Measurements from ENCODE around the gene KCNJ15. TPM values are rescaled to one million over a fixed set of nuclear protein-coding genes. Genes with fewer than 3 reads are reported as not detected.

Gene KCNJ15
- total RNA-seq, 4 donors from 2014 or later = 0.14 to 0.16 TPM; not detected in 2

DNA sequence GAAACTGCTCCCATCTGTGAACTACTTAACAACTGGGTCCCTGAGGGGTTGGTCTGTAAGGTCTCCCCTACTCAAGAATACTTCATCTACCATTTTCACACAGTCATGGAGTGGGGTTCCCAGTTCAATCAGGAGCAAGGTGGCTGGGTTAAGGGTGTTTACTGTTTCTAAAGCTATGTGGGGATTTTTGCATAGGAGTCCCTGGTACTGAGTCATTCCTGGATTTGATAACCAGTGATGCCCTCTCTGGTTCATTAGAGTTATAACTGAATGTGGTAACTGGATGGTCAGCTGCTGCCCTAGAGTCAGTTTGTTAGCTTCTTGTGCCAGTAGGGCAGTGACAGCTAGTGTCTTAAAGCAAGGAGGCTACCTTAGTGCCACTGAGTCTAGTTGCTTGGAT is 29.4 kb upstream of the KCNJ15 start:
- Histone ChIP-seq H3K4me1 (no peaks in the 10 kb centered on the region), H3K9me3 (peaks cover 38 to 51% of the 10 kb centered on the region in 2 donors), H3K27me3 (no peaks in the 10 kb centered on the region), H3K36me3 (no peaks in the 10 kb centered on the region), H3K27ac (no peak overlapping the region), H3K4me3 (no peak overlapping the region)
- TF ChIP-seq EP300 (IDR thresholded peaks at IDR 0.05; ENCODE audit: low read depth) = no peak
- in situ Hi-C loops (cut with MboI; ENCODE audit: low pct_ligation_motif_present in 1 of 4, low pct_unique_long_range_greater_than_20kb in 1 of 4, low sequenced_read_pairs in 3 of 4) = no loop called here
- intact Hi-C loops (cut with DNase I; ENCODE audit: low total_unique reads) = no loop called here
- no peak for DNase-seq

DNA sequence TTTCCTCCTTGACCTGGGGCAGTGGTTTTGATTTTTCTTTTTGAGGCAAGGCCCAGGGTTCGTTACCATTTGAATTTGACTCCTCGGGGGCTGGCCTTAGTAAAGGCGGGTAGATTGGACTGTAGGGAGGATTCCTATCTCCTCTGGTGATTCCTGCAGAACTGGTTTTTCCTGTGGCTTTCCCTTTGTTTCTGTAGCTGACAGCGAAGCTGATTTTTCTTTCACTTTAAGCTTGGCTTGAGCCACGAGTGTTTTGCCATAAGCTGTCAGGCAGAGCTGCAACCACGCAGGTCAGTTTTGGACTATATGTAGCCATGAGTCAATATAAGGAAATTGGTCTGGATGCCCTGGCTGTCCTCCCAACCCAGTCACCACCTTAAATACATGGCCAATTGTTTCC is 28.7 kb upstream of the KCNJ15 start:
- Histone ChIP-seq H3K36me3 (no peaks in the 10 kb centered on the region), H3K9me3 (peaks cover 35 to 48% of the 10 kb centered on the region in 2 donors), H3K27ac (no peak overlapping the region), H3K27me3 (no peaks in the 10 kb centered on the region), H3K4me3 (no peak overlapping the region), H3K4me1 (no peaks in the 10 kb centered on the region)
- TF ChIP-seq POLR2A (IDR thresholded peaks at IDR 0.05) (no peak), EP300 (IDR thresholded peaks at IDR 0.05; ENCODE audit: low read depth) (no peak), POLR2AphosphoS5 (IDR thresholded peaks at IDR 0.05) (no peak)
- TF ChIP-seq, protein P1, sequence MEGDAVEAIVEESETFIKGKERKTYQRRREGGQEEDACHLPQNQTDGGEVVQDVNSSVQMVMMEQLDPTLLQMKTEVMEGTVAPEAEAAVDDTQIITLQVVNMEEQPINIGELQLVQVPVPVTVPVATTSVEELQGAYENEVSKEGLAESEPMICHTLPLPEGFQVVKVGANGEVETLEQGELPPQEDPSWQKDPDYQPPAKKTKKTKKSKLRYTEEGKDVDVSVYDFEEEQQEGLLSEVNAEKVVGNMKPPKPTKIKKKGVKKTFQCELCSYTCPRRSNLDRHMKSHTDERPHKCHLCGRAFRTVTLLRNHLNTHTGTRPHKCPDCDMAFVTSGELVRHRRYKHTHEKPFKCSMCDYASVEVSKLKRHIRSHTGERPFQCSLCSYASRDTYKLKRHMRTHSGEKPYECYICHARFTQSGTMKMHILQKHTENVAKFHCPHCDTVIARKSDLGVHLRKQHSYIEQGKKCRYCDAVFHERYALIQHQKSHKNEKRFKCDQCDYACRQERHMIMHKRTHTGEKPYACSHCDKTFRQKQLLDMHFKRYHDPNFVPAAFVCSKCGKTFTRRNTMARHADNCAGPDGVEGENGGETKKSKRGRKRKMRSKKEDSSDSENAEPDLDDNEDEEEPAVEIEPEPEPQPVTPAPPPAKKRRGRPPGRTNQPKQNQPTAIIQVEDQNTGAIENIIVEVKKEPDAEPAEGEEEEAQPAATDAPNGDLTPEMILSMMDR (IDR thresholded peaks at IDR 0.05) = no peak
- DNase-seq = no peak
- in situ Hi-C loops (cut with MboI; ENCODE audit: low pct_ligation_motif_present in 1 of 4, low pct_unique_long_range_greater_than_20kb in 1 of 4, low sequenced_read_pairs in 3 of 4) = no loop called here
- 43% methylated on average over 6 of the region's 6 CpGs; no CpG with 5 or more reads in 1 of the 2 donors for WGBS, 2 donors (ENCODE audit: low coverage in 1 of 2)
- intact Hi-C loops (cut with DNase I; ENCODE audit: low total_unique reads) = no loop called here

DNA sequence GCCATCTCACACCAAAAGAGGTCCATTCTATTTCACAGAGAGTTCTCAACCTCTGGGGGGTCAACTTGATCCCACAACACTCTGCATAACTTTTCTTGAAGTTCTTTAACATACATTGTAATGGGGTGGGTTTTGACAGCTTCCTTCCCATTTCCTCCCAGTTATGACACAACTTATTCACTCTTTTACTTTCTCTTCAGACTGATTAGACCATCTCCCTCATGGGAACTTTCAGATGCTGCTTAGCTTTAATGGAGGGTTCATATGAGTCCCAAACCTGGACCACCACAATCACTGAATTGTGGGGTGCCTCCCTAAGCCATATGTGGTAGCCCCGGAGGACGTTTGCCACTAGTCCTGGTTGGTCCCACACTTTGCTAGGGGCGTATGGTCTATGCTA is 28.3 kb upstream of the KCNJ15 start:
- TF ChIP-seq EP300 (IDR thresholded peaks at IDR 0.05; ENCODE audit: low read depth) = no peak
- TF ChIP-seq, protein P1 (IDR thresholded peaks at IDR 0.05) = no peak
- TF ChIP-seq POLR2AphosphoS5 (IDR thresholded peaks at IDR 0.05) = no peak
- TF ChIP-seq POLR2A (IDR thresholded peaks at IDR 0.05) = no peak
- Histone ChIP-seq H3K27me3 (no peaks in the 10 kb centered on the region), H3K9me3 (peaks cover 31 to 44% of the 10 kb centered on the region in 2 donors), H3K4me3 (no peak overlapping the region), H3K4me1 (no peaks in the 10 kb centered on the region), H3K27ac (no peak overlapping the region), H3K36me3 (no peaks in the 10 kb centered on the region)
- intact Hi-C loops (cut with DNase I; ENCODE audit: low total_unique reads) = no loop called here
- no peak for DNase-seq
- in situ Hi-C loops (cut with MboI; ENCODE audit: low pct_ligation_motif_present in 1 of 4, low pct_unique_long_range_greater_than_20kb in 1 of 4, low sequenced_read_pairs in 3 of 4) = no loop called here
- 94 to 100% methylated on average over 1 to 3 of the region's 3 CpGs for WGBS, 2 donors (ENCODE audit: low coverage in 1 of 2)

DNA sequence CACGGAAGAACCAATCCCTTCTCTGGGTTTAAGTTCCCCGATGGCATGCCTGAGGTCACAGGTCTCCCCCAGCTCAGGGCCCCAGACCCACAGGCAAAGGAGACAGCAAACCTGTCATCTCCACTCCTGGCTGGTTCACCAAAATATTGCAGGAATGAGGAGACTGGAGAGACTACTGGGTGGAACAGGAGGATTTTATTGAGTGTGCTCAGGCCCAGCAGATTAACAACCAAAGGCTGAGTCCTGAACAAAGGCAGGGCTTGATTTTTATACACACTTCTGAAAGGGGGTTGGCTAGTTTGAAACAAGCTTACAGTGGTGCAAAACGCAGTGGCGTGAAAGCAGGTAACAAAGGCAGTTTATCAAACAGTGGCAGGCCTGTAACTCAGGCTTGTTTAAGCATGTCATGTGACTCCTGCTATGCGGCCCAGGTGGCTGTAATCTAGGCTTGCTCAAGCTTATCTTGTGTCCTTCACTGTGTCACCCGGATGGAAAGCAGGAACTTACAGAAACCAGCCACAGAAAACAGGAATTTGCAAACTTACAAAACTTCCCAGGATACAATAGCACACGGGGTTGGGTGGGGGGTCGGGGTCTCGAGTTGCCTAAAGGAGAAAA is 27.4 kb upstream of the KCNJ15 start:
- DNase-seq = no peak
- WGBS, 2 donors (ENCODE audit: low coverage in 1 of 2) = 84 to 95% methylated on average over 4 to 9 of the region's 9 CpGs
- TF ChIP-seq POLR2A (IDR thresholded peaks at IDR 0.05) (no peak), EP300 (IDR thresholded peaks at IDR 0.05; ENCODE audit: low read depth) (no peak), POLR2AphosphoS5 (IDR thresholded peaks at IDR 0.05) (no peak)
- TF ChIP-seq, protein P1 (IDR thresholded peaks at IDR 0.05) = no peak

More for the DNA sequence above, 27.4 kb upstream of the KCNJ15 start:
- no peak overlapping the region for H3K4me3 ChIP-seq
- in situ Hi-C loops (cut with MboI; ENCODE audit: low pct_ligation_motif_present in 1 of 4, low pct_unique_long_range_greater_than_20kb in 1 of 4, low sequenced_read_pairs in 3 of 4) = no loop called here
- no peak overlapping the region for H3K27ac ChIP-seq
- intact Hi-C loops (cut with DNase I; ENCODE audit: low total_unique reads) = no loop called here
- H3K27me3 ChIP-seq = no peaks in the 10 kb centered on the region
- peaks cover 0 to 3% (median 0%) of the 10 kb centered on the region in 4 donors for H3K4me1 ChIP-seq
- no peaks in the 10 kb centered on the region for H3K36me3 ChIP-seq
- peaks cover 23 to 35% of the 10 kb centered on the region in 2 donors for H3K9me3 ChIP-seq

Data from transverse colon (tissue), 4 donors.